AG08396 (cell line): ENCODE data around the gene PIK3R6.
"Not testable (repeated sequence)": the region's sequence is repeated elsewhere in the genome, so short reads cannot be mapped to it uniquely, and the experiment has no call there.

Experiments
- DNase-seq: peaks from one replicate; pipeline ENCODE4 v3.0.0; 2012; ENCODE audit warnings: low spot score, mixed read lengths

The PIK3R6 gene

DNA sequence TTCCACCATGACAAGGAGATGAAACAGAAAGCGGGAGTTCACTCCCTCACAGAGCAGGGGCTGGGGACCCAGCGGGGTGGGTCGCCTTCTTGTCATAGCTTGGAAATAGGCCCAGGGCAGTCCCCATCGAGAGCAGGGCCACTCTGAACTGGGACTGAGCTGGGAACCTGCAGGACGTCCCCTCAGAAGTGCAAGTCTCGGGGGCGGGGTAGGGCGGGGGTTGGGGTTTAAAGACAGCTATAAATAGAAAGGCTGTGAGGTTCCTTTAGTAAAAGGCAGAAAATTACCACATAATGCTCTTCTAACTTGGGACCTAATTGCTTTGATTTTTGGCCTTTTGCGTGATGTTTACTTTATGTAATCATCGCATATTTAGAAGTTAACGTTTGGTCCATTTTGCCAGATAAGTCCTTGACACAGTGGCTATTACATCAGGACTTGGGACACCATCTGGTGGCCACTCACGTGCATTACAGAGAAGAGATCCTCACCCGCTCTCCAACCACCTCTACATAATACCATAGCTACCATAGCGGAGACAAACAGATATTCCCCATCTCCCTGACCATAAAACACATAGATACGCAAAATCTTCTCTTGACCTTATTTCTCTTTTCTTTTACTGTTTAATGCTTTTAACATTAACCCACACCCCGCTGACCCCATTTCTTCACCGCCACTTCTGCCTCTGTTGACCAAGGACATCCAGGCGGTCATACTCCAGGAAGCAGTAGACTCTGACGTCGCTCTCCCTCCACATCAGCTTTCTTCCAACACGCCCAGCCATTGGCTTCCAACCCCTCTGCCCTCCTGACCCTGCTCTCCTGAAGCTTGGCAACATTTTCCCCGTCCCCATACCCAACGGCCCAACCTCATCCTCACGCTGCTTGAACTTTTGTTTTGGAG lies 27.5 kb upstream of the PIK3R6 start:
- peak; percentile 80 for DNase-seq

DNA sequence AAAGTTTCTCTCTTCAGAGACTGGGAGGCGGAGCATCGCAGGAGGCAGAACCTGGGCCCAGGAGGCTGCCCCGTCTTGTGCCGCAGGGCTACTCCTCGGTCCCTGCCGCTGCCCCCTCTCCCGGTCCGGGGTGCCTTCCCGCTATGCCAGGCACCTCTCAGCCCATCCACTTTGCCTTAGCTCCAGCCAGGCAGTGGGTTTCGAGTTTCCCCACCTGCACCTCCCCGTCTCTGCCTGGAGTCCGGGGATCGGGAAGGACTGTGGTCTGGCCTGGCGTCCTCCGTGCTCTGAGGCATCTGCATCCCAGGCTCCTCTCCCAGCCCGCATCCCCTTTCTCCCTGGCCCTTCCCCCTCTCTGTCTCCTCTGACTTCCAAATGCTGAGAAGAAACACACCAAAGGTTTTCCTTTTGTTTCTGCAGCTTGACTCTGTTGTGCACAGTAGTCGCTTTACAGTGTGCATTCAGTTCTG lies 26.8 kb upstream of the PIK3R6 start:
- no peak for DNase-seq

DNA sequence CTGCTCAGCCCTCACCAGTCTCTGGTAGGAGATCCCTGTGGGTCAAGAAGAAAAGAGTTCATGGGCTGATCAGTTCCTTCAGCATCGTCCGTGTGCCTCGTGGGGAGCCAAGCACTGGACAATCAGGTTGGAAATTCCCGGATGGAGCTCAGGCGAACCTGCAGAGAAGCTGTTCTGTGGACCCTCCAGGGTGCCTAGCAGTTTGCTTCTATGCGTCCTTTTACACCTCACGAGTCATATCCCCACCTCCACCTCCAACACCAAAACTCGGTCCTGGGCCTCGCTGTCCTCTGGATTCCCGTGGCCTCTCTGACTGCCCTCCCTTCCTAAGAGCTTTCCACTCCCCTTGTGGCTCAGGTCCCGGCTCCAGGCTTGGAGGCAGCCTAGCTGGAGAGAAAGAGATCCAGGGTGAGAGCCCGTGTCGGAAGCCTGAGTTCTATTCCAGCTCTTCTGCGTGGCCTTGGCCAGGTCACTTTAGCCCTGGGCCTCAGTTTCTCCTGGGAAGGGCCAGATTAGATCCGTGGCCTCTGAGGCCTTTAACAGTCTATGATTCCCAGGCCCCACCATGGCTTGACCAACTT lies 26.2 kb upstream of the PIK3R6 start:
- DNase-seq, result no peak

DNA sequence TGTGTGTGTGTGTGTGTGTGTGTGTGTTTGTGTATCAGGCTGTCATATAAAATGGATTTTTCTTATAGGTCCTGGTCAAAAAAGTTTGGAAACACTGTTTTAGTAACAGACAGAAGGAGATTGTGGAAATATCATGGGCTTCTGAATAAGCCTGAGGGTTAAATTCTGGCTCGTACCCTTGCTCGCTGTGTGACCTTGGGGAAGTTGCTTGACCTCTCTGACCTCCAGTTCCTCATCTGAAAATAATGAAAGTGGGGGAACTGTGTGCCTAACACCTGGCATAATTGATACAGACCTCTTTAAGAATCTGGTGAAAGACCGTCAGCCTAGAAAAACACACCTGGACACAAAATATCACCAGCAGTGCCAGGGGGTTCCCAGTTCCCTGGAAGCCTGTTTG lies 25.6 kb upstream of the PIK3R6 start:
- DNase-seq, result no peak

DNA sequence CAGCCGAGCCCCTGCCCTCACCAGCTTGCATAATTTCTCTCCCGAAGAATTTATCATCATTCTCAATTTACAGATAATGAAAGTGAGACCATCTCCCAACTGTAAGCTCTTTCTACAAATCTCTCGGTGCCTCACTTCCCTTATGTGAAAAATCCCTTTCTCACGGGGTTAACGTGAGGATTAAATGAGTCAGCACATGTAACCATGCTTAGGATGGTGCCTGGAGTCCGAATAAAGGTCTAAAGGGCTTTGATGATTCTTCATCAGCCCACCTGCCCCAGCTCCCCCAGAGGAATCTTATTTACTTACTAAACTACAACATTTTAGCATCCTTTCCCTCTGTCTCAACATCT lies 24.8 kb upstream of the PIK3R6 start:
- no peak for DNase-seq

DNA sequence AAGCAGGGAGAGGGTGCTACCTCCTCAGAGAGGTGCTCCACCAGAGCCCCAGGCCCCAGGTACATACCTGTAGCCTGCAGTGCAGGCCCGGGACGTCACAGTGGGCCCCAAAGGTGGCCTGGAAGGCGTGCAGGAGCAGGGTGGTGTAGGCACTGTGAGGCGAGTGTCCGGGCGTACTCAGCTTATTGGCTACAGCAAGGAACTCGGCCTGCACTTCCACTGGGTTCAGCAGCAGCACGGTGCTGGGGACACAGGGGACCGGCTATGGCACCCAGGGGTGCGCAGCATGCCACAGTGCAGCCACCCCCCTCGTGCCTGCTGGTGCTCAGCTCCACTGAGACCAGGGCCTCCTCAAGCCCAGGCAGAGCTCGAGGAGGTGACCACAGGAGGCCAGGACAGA lies 23.2 kb upstream of the PIK3R6 start:
- no peak for DNase-seq

DNA sequence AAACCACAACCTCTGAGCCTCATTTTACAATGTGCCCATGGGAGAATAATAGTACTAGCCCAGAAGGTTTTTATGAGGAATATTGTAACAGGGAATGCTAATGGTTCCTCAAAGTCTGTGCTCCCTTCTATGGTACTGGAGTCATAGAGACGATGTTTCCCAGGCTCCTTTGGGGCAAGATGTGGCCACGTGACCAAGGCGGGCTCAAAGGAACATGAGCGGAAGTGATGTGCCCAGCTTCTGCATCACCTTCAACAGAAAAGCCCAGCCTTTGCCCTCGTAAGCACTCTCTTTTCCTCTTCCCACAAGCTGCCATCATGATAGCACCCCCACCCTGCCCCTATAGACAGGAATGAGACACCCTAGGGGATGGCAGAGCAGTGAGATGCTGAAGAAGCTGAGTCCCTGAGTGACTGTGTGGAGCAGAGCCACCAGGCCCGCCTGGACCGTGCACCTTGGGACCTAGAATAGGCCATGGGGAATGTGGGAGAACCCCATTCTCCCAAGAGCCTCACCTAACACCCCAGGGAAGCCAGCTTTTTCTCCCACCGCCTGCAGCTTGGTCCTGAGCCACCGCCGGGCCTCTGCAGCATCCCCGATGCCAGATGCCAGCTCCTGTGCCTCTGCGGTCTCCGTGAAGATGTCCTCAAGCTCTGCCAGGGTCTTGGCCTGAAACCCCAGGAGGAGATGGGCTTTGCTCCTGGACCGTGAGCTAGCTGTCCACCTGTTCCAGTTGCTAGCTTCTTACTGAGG lies 22.2 kb upstream of the PIK3R6 start:
- no peak for DNase-seq

DNA sequence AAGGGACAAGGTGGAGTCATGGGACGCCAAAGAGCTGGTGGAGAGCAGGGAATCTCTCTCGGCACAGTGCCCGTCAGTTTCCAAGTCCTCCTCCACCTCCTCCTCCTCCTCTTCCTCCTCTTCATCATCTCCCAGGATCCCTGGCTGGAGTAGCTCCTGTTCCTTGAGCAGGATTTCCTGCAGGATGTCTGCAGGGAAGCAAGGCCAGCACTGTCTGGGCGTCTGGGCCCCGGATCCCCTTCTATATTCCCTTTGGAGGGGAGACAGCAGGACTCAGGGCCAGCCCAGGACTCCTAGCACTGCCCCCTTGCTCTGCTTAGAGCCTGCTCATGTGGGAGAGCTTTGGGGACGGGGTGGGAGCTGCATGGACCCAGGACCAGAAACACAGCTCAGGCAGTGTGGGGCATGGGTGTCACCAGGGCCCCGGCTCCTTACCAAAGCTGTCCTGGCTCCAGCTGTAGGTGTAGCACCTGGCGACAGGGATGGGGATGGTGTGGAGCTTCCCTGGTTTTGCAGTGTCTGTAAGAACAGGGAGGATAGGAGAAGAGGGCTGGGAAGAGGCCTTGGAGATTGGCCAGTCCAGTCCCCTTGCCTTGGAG lies 21.3 kb upstream of the PIK3R6 start:
- no peak for DNase-seq

DNA sequence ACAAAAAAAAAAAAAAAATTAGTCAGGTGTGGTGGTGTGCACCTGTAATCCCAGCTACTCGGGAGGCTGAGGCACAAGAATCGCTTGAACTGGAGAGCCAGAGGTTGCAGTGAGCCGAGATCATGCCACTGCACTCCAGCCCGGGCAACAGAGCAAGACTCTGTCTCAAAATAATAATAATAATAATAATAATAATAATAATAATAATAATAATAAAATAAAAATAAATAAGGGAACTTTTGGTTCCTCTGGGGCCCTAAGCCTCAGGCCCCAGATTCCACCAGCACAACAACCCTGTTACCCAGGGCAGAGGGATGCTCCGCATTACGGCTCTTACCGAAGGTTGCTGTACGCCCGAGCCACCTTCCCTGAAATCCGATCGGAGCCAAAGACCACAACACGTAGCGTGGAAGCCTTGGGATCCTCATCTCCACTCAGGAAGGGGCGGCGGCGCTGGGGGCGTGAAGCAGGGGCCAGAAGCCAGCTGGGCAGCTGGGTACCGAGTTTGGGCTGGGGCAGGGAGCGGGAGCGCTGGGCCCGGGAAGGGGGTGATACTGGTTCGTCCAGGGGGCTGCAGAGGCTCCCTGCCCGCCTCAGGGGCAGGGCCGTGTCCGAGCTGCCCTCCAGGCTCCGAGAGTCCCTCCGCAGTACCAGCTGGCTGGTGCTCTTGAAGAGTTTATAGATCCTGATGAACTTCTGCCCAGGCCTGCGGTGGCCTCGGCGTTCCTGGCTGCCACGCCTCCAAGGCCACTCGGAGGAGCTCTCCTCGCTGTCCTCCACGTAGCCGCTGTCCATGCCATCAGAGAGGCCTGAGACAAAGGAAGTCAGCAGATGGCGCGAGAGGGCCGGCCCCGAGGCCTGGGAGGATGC lies 20.6 kb upstream of the PIK3R6 start:
- DNase-seq, result peak; percentile 48

DNA sequence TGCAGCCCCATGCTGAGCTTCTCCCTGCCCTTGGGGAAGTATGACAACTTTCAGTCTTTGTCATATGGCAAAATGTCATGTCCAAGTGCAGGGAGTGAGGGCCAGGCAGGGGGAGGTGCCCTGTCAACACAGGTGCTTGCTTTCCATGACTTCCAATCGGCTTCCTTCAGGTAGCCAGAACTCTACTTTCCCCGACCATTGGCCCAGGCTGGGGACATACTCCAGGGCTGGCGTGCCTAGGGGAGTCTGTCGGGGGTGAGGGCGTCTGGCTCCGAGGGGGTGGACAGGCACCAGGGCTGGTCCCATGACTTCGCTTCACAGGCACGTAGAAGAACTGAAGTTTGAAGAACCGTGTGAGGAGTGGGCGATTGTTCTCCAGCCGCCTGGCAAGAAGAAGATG lies 19.8 kb upstream of the PIK3R6 start:
- DNase-seq, result no peak

DNA sequence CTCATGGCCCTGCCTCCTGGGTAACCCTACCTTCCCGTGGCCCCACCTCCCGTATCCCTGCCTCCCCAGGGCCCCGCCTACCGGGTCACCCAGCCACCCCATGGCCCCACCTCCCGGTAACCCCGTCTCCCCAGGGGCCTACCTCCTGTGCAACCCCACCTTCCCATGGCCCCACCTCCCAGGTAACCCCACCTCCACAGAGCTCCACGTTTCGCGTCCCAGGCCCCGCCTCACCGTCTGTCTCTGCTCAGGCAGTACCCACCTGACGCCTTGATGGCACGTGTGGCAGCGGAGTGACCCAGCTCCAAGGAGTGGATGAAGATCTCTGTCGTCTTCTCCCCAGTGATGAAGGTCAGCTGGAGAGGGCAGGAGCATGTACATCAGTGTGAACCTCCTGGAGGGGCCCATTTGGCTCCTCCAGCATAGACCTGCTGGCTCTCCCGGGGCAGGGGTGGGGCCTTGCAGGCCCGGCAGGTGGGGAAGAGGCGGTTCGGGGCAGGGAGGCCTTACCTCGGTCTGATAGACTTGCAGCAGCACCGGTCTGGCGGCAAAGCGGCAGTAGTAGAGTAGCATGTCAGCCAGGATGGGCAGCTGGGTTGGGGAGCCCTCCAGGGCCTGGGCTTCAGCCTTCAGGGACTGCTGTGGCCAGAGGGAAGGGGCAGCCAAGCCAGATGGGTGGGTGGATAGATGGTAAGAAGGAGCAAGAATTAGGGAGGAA lies 18.7 kb upstream of the PIK3R6 start:
- DNase-seq, result no peak

DNA sequence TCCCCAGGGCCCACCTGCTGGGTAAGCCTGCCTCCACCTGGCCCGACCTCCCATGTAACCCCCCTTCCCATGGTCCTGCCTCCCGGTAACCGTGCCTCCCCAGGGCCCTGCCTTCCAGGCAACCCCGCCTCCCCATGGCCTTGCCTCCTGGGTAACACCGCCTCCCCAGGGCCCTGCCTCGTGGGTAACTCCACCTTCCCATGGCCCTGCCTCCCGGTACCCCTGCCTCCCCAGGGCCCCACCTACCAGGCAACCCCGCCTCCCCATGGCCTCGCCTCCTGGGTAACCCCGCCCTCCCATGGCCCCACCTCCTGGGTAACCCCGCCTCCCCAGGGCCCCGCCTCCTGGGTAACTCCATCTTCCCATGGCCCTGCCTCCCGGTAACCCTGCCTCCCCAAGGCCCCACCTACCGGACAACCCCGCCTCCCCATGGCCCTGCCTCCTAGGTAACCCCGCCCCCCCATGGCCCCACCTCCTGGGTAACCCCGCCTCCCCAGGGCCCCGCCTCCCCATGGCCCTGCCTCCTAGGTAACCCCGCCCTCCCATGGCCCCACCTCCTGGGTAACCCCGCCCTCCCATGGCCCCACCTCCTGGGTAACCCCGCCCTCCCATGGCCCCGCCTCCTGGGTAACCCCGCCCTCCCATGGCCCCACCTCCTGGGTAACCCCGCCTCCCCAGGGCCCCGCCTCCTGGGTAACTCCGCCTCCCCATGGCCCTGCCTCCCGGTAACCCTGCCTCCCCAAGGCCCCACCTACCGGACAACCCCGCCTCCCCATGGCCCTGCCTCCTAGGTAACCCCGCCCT lies 17.9 kb upstream of the PIK3R6 start:
- not testable (repeated sequence) for DNase-seq

DNA sequence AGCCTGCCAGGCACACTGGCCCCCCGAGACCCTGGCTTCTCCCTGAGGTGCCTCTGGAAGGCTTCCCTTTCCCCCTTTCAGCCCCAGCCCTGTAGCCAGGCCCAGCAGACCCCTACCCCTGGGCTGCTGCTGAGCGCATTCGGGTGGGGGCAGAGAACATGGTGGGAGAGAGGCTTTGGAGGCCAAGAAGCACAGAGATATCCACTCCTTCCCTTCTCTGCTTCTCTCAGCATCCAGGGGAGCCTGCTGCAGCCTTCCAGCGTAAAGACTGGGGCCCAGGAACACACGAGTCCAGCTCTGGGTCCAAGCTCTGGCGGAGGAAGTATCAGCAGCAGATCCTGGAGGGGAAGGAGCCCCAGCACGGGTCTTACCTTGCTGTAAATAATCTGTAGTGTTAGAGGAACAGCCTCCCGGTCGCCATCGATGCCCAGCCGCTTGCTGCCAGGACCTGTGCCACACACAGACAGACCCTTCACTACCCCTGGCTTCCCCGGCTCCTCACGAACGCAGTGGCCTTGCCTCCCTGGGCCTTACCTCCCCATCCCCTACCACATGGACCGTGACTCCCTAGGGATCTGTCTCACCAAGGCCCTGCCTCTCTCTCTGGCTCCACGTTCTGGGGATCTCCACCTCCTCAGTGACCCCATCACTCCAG lies 17.0 kb upstream of the PIK3R6 start:
- no peak for DNase-seq

DNA sequence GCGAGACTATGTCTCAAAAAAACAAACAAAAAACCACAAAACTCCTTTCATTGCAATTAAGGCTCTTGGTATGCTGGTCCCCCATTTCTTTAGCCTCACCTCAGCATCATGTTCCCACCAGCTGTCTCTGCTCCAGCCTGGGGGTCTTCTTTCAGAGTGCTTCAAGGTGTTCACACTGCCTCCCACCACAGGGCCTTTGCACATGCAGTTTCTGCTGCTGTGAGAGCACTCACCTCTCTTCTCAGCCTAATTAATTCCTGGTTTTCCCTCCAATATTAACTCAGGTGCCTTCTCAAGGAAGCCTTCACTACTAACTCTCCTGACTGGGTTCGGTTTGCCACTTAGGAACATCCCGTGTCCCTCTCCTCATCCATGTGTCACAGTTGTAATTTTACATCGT lies 15.9 kb upstream of the PIK3R6 start:
- no peak for DNase-seq

DNA sequence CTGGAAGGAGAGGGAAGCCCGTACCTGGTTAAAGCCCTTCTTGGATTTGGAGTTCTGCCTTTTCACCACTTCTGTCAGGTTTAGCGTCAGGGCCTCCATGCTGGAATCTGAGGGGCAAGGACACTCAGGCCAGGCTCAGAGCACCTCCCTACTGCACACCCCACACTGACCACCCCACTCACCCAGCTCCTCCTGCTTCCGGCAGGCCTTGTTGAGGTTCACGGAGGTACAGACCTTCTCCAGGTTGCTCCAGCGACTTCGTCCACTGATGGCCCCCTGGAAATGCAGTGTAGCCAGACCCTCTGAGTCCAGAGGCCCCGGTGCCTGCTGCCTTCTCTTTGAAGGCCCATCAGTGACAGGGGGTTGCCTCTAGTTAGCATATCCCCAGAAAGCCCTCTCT lies 14.1 kb upstream of the PIK3R6 start:
- no peak for DNase-seq

DNA sequence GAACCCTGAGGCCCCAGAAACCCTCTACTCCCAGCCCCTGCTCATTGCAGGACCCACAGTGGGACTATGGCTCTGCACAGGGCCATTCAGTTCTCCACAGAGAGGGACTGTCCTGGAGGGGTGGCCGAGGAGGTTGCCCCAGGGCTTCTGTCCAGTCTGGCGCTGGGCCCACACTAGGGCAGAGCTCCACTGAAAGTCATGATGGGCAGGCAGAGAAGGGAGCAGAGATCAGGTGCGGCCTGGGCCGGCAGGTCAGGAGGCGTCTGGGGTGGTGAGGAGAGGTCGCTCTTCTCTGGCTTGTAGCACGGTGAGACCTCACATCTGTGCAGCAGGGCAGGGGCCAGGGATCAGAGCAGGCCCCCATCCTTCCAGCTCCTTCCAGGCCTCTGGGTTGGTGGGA lies 13.0 kb upstream of the PIK3R6 start:
- DNase-seq, result no peak

DNA sequence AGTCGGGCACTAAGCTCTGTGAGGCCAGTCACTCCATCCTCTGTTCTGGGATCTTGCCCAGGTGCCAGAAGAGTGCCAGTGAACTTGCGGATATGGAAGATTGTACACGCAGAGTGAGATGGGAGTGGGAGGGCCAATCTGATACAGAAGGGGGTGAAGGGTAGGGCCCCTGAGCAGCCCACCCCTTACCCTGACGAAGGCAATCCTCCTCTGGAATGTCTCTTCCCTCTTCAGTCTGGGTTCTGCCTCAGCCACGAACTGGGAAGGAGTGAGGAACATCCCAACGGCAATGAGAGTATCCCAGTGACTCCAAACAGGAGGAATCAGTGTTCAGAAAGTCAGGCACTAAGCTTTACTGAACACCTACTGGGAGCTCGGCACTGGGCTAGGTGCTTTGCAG lies 11.9 kb upstream of the PIK3R6 start:
- DNase-seq, result no peak

DNA sequence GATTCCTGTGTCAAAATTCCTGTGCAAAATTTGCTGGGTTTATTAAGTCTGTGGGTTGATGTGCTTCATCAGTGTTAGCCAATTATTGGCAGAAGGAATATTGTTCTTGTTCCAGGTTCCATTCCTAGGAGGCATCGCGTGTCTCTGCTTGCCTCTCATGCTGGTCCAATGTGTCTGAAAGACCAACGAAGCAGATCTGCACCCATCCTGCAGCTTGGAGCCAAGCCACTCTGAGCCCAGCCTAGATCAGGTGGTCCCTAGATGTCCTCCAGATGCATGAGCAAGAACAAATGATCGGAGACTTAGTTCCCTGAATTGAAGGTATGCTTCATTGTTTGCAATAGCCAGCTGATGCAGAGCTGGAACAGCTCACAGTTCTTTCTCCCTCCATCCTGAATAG lies 10.5 kb upstream of the PIK3R6 start:
- no peak for DNase-seq

DNA sequence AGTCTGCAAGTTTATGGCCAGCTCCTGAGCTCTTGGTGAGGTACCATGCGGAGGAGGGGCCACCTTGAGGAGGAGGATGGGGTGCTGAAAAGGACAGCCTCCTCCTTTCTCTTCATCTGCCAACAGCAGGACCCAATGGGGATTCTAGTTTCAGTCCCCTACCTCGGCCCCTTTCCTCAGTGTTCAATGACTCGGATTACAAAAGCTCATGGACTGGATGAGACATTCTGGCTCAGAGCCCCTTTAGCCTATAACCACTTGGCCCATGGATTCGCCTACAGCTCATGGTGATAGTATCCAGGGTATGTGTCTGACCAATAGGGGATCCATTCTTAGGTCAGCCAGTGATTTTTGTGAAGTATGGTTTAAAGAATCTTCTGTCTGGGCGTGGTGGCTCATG lies 8.5 kb upstream of the PIK3R6 start:
- peak; percentile 54 for DNase-seq

DNA sequence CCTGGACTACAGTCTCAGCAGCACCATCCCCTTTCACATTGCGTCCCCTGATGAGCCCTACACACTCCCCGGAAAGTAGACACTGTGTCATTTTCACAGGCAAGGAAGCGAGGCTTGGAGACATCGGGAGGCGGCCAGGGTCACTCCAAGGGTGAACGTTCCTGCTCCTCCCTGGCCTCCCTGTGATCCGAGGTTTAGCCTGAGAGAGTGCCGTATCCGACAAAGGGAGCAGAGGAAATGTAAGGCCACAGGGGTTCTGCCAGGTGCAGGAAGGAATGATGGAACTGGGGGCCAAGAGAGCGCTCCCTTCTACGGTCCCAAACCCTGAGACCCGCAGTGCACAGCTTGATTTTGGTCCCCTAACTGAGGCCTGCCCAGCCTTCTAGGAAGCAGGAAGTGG lies 8.0 kb upstream of the PIK3R6 start:
- no peak for DNase-seq
